Prostate gland (tissue), 2 donors: ENCODE results near the gene RINL.

Experiments used
- POLR2AphosphoS5 ChIP-seq: sonication (generic); formaldehyde crosslinking; IDR thresholded peaks from one replicate; pipeline ENCODE4 v1.6.1; 2017; ENCODE audit warnings: antibody characterized with exemption
- TF ChIP-seq, protein P1 (sequence below), 4 experiments: fragments of 200-600 bp in 2 of 4; fragments of 450-650 bp in 2 of 4; sonication (generic) in 2 of 4; IDR thresholded peaks; 1 replicate in 3 of 4; 2 replicates in 1 of 4; pipeline ENCODE4 v1.5.1; 2016 to 2019; ENCODE audit warnings: antibody characterized with exemption in 4 of 4, mild to moderate bottlenecking in 2 of 4, moderate library complexity in 2 of 4

DNA sequence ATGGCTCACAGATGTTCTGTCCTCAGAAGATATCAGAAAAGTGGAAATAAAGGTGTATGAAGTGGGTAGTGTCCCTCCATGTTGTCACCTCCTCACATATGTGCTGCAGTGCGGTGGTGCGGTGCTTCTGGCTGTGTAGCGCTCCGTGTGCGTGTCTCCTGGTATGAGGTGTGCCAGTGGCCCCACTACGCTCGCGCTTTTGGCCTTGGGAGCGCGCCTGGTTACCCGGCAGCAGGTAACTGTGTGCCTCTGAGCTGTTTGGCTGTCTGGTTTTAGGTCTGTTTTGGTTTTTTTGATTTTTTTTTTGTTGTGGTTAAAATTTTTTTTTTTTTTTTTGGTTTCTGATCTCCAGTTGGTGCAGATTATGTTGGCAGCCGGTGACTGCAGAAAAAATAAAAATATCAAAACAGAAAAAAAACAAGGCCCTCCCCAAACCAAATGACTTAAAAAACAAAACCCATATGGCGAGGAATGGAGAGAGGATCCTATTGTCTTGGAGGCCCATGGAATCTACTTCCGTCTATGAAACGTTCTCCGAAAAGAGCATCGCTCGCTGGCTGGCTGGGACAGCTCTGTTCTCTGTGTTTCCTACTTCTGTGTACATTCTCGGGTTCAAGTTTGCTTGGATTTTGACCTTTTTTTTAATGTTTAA is 36.2 kb downstream of the RINL start:
- TF ChIP-seq POLR2AphosphoS5 = no peak
- TF ChIP-seq, protein P1, sequence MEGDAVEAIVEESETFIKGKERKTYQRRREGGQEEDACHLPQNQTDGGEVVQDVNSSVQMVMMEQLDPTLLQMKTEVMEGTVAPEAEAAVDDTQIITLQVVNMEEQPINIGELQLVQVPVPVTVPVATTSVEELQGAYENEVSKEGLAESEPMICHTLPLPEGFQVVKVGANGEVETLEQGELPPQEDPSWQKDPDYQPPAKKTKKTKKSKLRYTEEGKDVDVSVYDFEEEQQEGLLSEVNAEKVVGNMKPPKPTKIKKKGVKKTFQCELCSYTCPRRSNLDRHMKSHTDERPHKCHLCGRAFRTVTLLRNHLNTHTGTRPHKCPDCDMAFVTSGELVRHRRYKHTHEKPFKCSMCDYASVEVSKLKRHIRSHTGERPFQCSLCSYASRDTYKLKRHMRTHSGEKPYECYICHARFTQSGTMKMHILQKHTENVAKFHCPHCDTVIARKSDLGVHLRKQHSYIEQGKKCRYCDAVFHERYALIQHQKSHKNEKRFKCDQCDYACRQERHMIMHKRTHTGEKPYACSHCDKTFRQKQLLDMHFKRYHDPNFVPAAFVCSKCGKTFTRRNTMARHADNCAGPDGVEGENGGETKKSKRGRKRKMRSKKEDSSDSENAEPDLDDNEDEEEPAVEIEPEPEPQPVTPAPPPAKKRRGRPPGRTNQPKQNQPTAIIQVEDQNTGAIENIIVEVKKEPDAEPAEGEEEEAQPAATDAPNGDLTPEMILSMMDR (IDR thresholded peaks at IDR 0.05) = no peak
